HG03457 (cell line): ENCODE results near the gene P2RY12.

Source experiments
- ATAC-seq: cut with Tn5 transposase; IDR thresholded peaks from one replicate; pipeline ENCODE4 v1.9.1; 2021; ENCODE audit warnings: moderate number of reproducible peaks; ENCODE audit not compliant: unreplicated experiment

Gene P2RY12

DNA sequence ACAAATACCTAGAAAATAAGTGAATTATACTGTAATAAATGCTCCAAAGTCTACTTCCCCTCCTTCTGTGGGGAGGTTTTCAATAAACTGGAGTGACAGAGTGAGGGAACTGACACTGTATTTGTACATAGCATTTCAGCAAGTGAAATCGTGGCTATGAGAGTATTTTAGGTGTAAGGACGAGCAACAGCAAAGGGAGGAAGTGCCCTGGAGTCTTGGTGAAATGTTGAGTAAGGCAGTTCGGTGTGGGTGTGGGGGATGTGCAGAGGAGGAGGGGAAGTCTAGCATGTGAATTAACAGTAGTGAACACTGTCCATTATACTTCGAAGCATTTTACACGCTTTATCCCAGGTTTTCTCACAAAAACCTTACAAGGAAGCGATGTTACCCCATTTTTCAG, 37.1 kb downstream of the P2RY12 start:
- no peak for ATAC-seq

DNA sequence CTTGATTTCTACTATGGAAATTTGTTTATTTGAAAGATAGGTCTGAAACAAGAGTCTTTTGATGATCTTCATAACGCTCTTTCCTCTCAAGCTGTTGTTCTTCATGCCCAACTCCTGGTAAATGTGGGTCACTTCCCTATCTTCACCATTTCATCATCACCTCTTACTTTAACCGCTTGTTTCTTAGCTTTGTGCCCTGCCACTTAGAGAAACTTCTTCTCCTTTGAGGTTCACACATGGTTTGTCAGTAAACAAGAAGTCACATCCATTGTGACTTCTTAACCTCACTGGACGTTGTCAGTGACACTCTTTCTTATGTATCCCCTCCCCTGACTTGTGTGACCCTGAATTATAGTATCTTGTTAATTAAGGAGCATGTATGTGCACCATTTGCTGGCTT, 38.3 kb downstream of the P2RY12 start:
- ATAC-seq: no peak

DNA sequence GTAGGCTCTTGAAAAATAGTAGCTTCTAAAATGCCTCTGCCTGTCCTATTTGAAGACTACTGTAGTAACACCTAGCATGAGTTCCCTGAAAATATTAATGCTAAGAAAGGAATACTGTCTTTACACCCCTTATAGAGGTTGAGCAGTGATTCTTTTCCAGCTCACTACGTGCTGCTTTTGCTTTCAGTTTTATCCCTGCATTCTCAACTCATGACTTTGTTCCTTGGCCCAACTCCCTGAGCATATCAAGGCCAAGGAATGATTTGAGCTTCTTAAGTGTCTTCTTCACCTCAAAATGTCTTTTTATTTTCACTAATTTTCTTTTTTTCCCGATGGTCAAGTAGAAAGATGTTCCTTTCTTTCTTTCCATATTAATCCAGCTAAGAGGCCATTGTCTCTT, 38.7 kb downstream of the P2RY12 start:
- ATAC-seq: no peak

DNA sequence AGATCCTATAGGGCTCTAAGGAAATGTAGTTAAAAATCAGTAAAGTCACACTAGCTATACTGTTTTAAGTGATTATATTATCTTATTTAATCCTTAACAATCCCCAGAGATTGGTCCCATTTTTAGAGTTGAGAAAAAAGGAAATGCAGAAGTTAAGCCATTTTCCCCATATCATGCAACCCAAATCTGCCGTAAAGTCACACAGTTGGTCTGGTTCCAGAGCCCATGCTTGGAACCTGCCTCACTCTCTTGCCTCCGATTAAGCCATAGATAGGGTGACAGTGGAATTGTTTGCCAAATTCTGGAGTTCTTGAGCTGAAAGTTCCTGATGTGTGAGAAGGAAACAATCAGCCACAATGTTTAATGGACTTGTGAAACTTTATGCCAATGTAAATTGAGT, 52.9 kb downstream of the P2RY12 start:
- no peak for ATAC-seq

DNA sequence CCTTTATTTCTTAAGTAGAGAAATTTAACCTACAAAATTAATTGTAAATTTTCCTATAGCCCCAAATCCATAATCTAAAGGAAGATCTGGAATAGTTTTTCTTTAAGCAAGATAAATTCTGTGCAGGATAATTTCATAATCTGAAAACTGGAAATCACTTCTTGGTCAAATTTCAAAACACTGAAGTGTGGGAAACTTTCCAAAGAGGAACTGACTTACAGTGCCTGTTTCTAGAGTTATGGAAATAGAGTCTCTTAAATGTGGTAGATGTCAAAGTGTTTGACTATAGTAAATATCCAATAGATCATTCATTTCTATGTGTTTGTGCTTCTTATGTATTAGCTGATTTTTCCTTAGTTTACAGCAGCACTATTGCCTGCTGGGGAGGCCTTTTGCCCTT, 53.7 kb downstream of the P2RY12 start:
- ATAC-seq: no peak

DNA sequence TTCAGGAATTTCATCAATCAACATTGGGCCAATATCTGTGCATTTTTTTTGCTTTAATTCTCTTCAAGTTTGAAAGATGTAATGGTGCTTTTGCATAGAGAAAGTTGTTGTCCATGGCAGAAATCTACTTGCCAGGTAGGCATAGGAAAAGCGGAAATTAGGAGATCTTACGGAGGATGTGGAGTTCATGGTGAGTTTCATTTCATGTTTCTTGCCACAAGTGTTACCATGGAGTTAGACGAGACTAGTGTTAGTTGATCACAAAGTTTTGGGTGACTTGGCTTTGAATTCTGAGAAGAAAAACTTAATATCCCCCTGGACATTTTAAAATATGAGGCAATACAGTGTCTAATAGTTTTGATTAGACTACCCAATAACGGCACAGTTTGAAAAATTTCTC, 54.2 kb downstream of the P2RY12 start:
- no peak for ATAC-seq

DNA sequence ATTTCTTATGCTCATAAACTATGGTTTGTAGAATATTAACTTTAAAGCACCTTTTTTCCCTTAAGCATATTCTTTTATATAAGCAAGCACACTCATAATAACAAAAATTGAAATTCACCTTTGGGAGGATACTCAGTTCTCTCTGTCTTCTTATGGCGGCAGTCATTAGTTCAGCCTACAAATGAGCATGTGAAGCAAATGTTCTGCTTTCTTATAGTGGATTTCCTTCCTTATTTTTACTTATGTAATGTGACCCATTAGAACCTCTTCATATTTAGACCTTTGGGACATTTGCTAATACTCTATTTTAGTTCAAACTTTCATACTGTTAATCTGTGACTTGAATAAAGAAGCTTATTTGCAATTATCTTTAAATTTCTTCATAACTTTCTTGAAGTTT, 55.2 kb downstream of the P2RY12 start, which contains the start of gene P2RY13:
Gene P2RY13 (minus strand): TSS at position 187 of the 400 bp plus-strand sequence. CDS start 21 bp downstream, at position 166.
- ATAC-seq: no peak

DNA sequence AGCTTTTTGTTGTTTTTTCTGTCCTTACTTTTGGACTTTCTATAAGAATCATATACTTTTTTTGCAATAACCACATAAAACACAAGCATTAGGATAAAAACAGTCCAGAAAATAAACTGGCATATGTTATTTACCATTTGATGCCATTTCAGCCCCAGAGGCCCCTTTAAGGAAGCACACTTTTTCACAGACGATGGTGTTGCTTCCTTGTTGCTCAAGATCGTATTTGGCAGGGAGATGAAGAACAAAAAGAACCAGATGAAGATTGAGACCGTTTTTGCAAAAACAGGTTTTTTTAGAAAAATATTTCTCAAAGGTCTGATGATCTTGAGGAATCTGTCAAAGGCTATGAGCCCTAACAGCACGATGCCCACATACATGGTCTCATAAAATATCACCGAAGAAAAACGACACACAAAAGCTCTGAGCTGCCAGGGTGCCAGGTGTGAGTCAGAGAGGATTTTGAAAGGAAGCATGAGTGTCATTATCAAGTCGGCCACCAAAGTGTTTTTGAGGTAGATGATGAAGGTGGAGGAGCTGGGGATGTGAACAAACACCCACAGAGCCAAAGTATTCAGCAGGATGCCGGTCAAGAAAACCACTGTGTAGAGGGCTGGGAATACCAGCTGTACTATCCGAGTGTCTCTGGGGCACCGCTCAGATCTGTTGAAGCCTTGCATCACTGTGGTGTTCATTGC, 56.1 kb downstream of the P2RY12 start:
- ATAC-seq: no peak

DNA sequence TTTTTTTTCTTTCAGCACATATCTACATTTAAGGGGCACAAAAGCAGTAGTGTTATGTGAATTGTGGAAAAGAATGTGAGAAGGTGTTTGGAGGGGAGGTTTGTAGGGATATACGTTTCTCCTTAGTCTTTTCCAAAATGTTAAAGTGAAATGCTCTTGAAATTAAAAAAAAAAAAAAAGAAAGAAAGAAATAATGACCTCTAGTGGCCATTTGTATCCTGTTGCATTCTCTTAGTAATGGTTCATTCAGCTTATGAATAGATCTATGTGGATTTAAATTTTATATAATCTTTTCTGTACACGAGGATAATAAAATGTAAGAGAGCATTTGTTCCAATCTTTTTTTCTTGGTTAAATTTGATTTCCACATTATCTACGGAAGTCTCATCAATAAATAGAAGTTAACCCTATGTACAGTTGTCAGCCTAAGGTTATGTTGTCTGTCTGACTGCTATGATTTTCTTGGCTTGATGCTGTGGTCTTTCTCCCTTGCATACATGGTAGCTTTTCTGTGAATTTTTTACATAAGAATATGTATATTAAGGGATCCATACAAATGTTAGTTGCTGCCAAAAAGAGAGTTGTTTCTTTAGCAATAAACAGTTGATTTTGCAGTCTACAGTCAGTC, 56.9 kb downstream of the P2RY12 start:
- ATAC-seq: no peak

DNA sequence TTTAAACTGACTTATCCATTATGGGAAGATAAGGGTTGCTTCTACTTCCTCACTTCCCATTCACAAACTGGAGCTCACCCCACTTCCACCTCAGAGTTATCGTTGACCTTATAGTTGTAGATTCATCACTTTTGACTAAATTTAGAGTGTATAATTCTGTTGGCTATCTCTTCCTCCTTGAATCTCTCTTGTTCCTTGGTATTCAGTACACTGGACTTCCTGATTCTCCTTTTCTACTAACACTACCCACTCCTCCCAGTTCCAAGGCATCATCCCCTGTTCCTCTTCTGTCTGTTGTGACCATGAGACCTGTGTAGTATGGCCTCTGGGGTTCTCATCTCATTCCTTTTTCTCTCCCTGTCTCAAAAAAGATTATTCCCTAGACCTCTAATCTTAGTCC, 62.0 kb downstream of the P2RY12 start:
- no peak for ATAC-seq

DNA sequence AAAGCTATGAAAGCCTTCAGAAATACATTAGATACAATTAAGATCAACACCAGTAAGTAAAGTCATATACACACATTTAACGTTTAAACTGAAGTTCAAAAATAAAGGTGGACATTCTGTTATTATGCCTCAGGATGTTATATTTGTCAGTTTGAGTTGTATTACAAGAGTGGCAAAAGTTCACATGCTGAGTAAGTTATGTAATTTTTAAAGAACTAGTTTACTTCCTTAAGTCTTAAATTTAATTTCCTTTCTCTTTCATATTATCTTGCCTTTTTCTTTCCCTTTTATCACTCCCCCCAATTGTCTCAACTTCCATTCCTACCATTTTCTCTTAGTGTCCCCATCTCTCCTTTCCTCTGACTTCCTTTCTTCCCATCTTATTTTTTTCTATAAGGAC, 63.0 kb downstream of the P2RY12 start:
- ATAC-seq: no peak

DNA sequence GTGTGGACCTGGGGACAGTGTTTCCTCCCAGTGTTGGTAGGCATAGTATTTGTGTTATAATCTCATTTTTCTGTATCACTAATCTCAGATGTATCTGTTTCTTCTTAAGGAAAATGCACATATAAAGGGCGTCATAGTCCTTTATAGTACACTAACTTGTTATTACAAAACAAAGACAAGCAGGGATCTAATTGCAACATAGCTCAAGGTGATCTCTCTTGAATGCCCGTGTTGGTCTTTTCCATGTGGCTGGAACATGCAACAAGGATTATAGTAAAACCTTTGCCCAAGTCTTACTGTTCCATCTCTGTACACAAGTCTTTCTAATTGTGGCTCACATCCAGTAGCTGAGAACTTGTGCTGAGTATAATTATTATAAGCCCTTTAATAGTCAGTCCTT, 64.4 kb downstream of the P2RY12 start:
- no peak for ATAC-seq

DNA sequence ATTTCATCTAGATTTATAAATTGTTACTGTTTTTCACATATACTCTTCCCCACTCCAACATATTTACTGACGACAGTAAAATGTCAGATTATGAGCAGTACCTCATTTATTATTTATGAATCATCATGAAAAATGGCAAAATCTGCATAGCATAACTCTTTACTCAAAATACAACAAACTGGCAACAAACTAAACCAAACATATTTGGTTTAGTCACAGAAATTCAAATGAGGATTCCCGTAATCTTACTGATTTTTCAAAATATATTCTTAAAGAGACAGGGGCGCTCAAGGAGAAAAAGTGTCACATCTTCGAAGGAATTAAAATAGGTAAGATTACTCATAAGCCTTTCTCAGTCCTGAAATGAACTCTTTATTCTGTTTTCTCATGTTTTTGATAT, 64.9 kb downstream of the P2RY12 start:
- ATAC-seq: no peak

DNA sequence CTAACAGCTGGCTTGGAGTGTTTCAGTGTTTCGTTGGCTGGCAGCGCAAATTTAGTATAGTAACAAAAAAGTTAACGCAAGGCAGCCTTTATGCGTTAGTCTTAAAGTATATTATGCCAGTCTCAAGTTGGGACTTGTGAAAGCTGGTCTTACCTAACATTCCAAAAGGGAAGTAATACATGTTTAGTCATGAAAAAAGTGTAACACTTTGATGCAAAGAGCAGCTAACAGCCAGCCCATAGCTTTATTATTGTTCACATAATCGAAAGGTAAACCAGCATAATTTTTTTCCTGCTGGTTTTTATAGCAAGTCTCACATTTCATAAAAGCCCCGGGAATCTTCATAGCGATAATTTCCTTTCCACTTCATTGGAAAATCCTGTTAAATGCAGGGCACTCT, 65.6 kb downstream of the P2RY12 start:
- no peak for ATAC-seq

DNA sequence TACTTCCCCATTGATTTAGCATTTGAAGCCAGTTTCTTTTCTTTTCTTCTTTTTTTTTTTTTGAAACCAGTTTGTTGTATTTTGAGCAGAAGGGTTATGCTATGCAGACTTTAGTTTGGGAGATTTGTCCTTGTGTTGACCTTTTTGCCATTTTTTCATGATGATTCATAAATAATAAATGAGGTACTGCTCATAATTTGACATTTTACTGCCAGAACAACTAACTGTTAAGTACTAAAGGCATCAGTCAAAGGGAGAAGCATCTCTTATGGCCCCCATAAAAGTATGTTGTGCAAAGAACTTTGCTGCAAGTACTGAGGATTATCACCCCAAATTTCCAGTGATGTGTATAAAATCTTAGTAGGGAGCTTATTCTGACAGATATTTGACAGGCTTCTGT, 66.2 kb downstream of the P2RY12 start:
- no peak for ATAC-seq

DNA sequence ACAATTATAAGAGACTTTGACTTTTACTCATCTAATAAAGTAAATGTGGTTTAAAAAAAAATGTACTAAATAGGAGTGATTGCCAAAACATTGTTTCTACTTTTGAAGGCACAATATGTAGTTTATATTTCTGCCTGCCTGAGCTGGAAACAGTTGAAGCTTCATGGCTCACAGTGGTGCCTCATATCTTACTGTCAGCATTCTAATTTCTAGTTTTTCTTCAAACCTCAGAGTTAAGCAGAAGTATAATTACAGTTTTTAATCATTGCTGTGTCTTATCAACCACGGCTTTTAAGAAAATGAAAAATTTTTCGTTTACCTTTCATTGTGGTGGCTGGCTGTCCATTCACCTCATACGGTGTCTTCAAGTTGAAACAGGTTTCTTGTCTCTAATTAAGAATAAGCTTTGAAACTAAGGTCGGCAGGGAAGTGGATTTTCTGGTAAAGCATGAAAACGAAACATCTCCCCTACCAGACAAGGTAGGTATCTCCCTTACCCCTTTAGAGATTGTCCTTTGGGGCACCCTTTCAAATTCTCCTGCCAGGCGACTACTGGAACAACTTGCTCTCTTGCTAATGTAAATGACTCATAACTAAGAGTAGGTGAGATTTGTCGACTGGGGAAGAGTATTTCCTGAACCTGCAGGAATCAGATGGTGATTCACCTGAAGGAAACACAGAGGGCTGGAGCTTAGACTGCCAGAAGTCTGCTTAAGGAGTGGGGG, 68.1 kb downstream of the P2RY12 start, which contains the start of gene GPR87:
Gene GPR87 (minus strand): TSS at position 554 of the 725 bp plus-strand sequence. CDS start 16,720 bp downstream, outside the sequence.
- no peak for ATAC-seq

DNA sequence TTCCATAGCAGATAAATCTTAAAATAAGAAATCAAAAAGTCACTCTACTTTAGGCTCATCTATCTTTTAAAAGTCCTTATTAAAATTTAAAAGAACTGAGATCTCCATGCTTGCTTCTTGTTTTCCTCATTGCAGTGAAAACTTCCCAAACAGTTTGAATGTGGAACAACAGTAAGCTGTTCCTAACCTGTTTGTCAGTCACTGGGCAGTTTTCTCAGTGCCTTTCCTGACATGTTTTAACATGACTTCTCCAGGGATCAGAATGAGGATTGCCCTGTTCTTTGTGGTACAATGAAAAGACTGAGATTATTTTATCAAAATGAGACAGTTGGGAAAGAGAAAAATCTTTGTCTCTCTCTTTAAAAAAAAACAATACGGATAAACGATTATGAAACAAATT, 68.7 kb downstream of the P2RY12 start:
- no peak for ATAC-seq

DNA sequence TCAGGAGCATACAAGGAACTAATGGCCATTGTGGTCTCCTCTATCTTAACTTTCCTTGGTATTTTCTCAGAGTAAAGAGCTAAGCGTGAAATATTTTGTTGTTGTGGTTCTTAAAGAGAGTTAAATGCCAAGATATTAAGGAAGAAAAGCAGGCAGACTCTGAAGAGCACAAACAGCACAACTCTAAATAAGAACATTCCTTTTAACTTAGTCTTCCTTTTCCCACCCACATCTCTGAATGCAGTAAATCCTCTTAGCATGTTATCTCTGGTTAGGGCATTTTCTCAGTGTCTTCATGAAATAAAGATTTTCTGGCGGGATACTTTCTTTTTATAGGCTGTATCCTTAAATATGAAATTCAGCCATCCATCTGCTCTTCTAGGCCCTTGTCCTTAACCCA, 69.4 kb downstream of the P2RY12 start:
- ATAC-seq: no peak

DNA sequence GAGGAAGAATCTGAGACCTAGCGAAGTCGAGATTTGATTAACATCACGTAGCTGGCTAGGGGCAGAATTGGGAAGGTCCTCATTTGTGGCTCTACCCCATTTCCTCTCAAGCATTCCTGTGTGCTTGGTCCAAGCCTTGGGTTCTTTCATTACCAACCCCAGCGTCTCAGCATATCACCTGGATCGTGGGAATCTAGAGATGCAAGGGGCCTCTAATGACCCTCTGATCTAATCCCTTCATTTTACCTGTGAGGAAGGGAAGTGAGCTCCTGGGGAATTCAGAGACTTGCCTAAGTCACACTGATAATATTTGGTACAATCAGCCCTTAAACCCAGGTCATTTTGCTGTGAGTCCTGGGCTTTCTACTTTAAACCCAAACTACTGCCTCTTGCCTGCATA, 70.0 kb downstream of the P2RY12 start:
- ATAC-seq: no peak

DNA sequence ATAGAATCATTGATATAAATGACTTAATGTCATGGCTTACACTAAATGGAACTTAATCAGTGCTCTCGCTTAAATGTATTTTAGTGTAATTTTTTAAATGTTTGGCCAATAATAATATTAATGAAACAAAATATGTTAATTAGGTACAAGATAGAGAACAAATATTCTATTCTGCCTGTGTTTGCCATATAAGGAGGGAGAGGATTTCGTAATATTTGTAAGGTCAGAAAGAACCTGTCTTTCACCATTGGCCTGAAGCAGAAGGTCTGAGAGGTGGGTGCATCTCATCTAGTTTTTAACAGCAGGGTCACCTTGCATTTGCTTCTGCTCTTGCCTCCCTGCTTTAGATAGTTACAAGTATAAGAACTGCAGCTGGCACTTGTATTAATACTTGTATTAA, 70.4 kb downstream of the P2RY12 start:
- ATAC-seq: no peak

DNA sequence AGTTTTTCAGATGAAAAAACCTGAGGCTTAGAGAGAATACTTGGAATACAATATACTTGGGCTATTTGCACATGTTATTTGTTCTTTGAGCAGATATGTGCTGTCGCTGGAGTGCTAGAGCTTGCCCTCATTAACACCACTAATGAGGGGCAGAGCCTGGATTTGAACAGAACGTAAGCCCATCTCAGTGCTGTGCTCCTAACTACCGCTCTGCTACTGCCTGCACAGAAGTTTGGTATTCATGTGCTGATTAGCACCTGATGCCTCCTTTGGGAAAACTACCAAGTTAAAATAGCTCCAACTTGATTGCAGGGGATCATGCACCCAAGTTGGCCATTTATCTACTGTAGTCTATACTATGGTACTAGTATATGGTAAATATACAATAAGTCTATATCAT, 71.6 kb downstream of the P2RY12 start:
- no peak for ATAC-seq

DNA sequence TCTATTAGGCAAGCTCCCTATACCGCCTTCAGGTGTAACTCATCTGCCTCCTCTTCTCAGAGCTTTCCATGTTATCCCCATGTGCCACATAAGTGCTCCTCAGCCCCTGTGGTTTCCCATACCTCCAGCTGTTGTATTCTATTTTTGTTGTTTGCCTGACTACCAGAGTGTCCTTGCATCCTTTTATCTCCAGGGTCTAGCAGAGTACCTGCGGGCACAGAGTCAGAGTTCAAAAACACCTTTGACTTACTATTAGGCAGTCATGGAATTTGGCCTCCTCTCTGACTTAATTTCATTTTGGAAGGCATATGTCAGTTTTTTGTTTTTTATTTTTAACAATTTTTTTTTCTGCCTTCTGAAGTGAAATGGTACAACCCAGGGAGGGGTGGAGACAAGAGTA, 75.0 kb downstream of the P2RY12 start:
- ATAC-seq: no peak
